ENCODE measurements around the gene TBCK. TPM values are rescaled to one million over a fixed set of nuclear protein-coding genes. Genes with fewer than 3 reads are reported as not detected.

The TBCK gene
- total and polyA plus RNA-seq, 4 experiments from 2014 or later, result 23.7 to 62.3 (median 43.1) TPM

GRCh38 chr4:106080376-106080775 is 235.6 kb downstream of the TBCK start:
- ChIA-PET POLR2A (ENCODE audit: partially characterized antibody) (no interaction called here), CTCF (ENCODE audit: partially characterized antibody) (no interaction called here)
- Mint-ChIP-seq H3K27me3 (no peaks in the 10 kb centered on the region), H3K4me1 (peaks cover 0 to 6% (median 0%) of the 10 kb centered on the region in 4 donors), H3K4me3 (no peak overlapping the region), H3K9me3 (peaks cover 8 to 86% (median 73%) of the 10 kb centered on the region in 8 donors), H3K27ac (no peak overlapping the region), H3K36me3 (peaks cover 88 to 93% of the 10 kb centered on the region in 2 donors)
- H3K27ac ChIP-seq (ENCODE audit: low read depth, low read length), result no peak overlapping the region
- H3K27me3 ChIP-seq (ENCODE audit: insufficient read depth, low read length), result no peaks in the 10 kb centered on the region
- DNase-seq, result no peak
- H3K9me3 ChIP-seq (ENCODE audit: control insufficient read depth in 1 of 2, low read length in 2 of 2), result peaks cover 0 to 4% of the 10 kb centered on the region in 2 donors
- no peak overlapping the region for H3K4me3 ChIP-seq (ENCODE audit: low read length in 2 of 2)
- H3K4me1 ChIP-seq (ENCODE audit: insufficient read depth, low read length), result no peaks in the 10 kb centered on the region
- H3K36me3 ChIP-seq (ENCODE audit: insufficient read depth, low read length), result no peaks in the 10 kb centered on the region
- intact Hi-C loops (cut with micrococcal nuclease), result no loop called here

GRCh38 chr4:106079616-106080015 is 236.4 kb downstream of the TBCK start:
- Histone ChIP-seq H3K4me3 (ENCODE audit: low read length in 2 of 2) (no peak overlapping the region), H3K27me3 (ENCODE audit: insufficient read depth, low read length) (no peaks in the 10 kb centered on the region), H3K36me3 (ENCODE audit: insufficient read depth, low read length) (no peaks in the 10 kb centered on the region), H3K27ac (ENCODE audit: low read depth, low read length) (no peak overlapping the region), H3K9me3 (ENCODE audit: control insufficient read depth in 1 of 2, low read length in 2 of 2) (peaks cover 0 to 4% of the 10 kb centered on the region in 2 donors), H3K4me1 (ENCODE audit: insufficient read depth, low read length) (no peaks in the 10 kb centered on the region)
- intact Hi-C loops (cut with micrococcal nuclease), result no loop called here
- ChIA-PET CTCF (ENCODE audit: partially characterized antibody) (no interaction called here), POLR2A (ENCODE audit: partially characterized antibody) (no interaction called here)
- no peak for DNase-seq
- no peaks in the 10 kb centered on the region for H3K27me3 Mint-ChIP-seq
- no peak overlapping the region for H3K4me3 Mint-ChIP-seq
- H3K4me1 Mint-ChIP-seq, result peaks cover 0 to 6% (median 0%) of the 10 kb centered on the region in 4 donors
- H3K27ac Mint-ChIP-seq, result no peak overlapping the region
- H3K9me3 Mint-ChIP-seq, result peaks cover 8 to 81% (median 70%) of the 10 kb centered on the region in 8 donors
- peaks cover 86 to 92% of the 10 kb centered on the region in 2 donors for H3K36me3 Mint-ChIP-seq

DNA sequence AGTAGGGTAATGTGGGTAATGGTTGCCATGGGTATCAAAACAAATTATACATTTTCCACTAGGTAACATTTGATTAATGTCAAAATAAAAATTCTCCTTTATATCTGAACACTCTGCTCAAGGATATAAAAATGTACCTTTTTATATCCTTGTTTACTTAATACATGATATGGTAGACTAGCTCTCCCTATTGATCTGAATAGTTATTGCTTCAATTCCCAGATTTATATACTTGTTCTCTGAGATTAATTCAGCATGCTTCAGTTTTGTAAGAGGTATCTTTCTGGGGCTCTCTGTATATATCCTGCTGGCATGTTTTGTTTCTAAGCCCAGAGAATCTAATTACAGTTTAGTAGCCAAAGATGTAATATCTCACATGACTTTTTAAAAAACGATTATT is 251.0 kb downstream of the TBCK start:
- H3K27ac ChIP-seq (ENCODE audit: low read depth, low read length), result no peak overlapping the region
- H3K36me3 Mint-ChIP-seq, result peaks cover 8 to 10% of the 10 kb centered on the region in 2 donors

GRCh38 chr4:106063009-106063408 is 253.0 kb downstream of the TBCK start:
- Histone ChIP-seq H3K27ac (ENCODE audit: low read depth, low read length) (no peak overlapping the region), H3K36me3 (ENCODE audit: insufficient read depth, low read length) (no peaks in the 10 kb centered on the region), H3K4me1 (ENCODE audit: insufficient read depth, low read length) (no peaks in the 10 kb centered on the region), H3K27me3 (ENCODE audit: insufficient read depth, low read length) (no peaks in the 10 kb centered on the region), H3K9me3 (ENCODE audit: control insufficient read depth in 1 of 2, low read length in 2 of 2) (no peaks in the 10 kb centered on the region), H3K4me3 (ENCODE audit: low read length in 2 of 2) (no peak overlapping the region)
- Mint-ChIP-seq H3K9me3 (peaks cover 0 to 6% (median 0%) of the 10 kb centered on the region in 8 donors), H3K36me3 (peaks cover 9 to 14% of the 10 kb centered on the region in 2 donors), H3K27ac (no peak overlapping the region), H3K4me1 (no peaks in the 10 kb centered on the region), H3K27me3 (no peaks in the 10 kb centered on the region), H3K4me3 (no peak overlapping the region)
- ChIA-PET POLR2A (ENCODE audit: partially characterized antibody) (no interaction called here), CTCF (ENCODE audit: partially characterized antibody) (no interaction called here)
- no peak for DNase-seq
- intact Hi-C loops (cut with micrococcal nuclease), result no loop called here

More for the DNA sequence above, 251.0 kb downstream of the TBCK start:
- Mint-ChIP-seq H3K27ac (no peak overlapping the region), H3K4me1 (no peaks in the 10 kb centered on the region), H3K4me3 (no peak overlapping the region), H3K9me3 (peaks cover 0 to 22% (median 6%) of the 10 kb centered on the region in 8 donors), H3K27me3 (no peaks in the 10 kb centered on the region)
- Histone ChIP-seq H3K4me3 (ENCODE audit: low read length in 2 of 2) (no peak overlapping the region), H3K36me3 (ENCODE audit: insufficient read depth, low read length) (no peaks in the 10 kb centered on the region), H3K4me1 (ENCODE audit: insufficient read depth, low read length) (no peaks in the 10 kb centered on the region), H3K9me3 (ENCODE audit: control insufficient read depth in 1 of 2, low read length in 2 of 2) (no peaks in the 10 kb centered on the region), H3K27me3 (ENCODE audit: insufficient read depth, low read length) (no peaks in the 10 kb centered on the region)
- no peak for DNase-seq
- intact Hi-C loops (cut with micrococcal nuclease), result no loop called here
- ChIA-PET CTCF (ENCODE audit: partially characterized antibody) (no interaction called here), POLR2A (ENCODE audit: partially characterized antibody) (no interaction called here)

GRCh38 chr4:106062452-106062875 is 253.5 kb downstream of the TBCK start:
- no peak overlapping the region for H3K4me3 Mint-ChIP-seq
- H3K9me3 ChIP-seq (ENCODE audit: control insufficient read depth in 1 of 2, low read length in 2 of 2), result no peaks in the 10 kb centered on the region

GRCh38 chr4:106058921-106059320 is 257.1 kb downstream of the TBCK start:
- no peaks in the 10 kb centered on the region for H3K27me3 ChIP-seq (ENCODE audit: insufficient read depth, low read length)
- no peaks in the 10 kb centered on the region for H3K9me3 ChIP-seq (ENCODE audit: control insufficient read depth in 1 of 2, low read length in 2 of 2)
- Mint-ChIP-seq H3K27me3 (no peaks in the 10 kb centered on the region), H3K9me3 (no peaks in the 10 kb centered on the region), H3K4me3 (no peak overlapping the region), H3K4me1 (no peaks in the 10 kb centered on the region), H3K36me3 (peaks cover 5 to 18% of the 10 kb centered on the region in 2 donors), H3K27ac (no peak overlapping the region)
- DNase-seq, result no peak
- ChIA-PET POLR2A (ENCODE audit: partially characterized antibody) (no interaction called here), CTCF (ENCODE audit: partially characterized antibody) (no interaction called here)
- intact Hi-C loops (cut with micrococcal nuclease), result no loop called here
- H3K27ac ChIP-seq (ENCODE audit: low read depth, low read length), result no peak overlapping the region
- H3K4me1 ChIP-seq (ENCODE audit: insufficient read depth, low read length), result no peaks in the 10 kb centered on the region
- no peak overlapping the region for H3K4me3 ChIP-seq (ENCODE audit: low read length in 2 of 2)
- H3K36me3 ChIP-seq (ENCODE audit: insufficient read depth, low read length), result no peaks in the 10 kb centered on the region

More at GRCh38 chr4:106062452-106062875, 253.5 kb downstream of the TBCK start:
- H3K36me3 Mint-ChIP-seq, result peaks cover 9 to 16% of the 10 kb centered on the region in 2 donors
- CTCF ChIA-PET (ENCODE audit: partially characterized antibody), result no interaction called here
- H3K9me3 Mint-ChIP-seq, result peaks cover 0 to 4% (median 0%) of the 10 kb centered on the region in 8 donors
- Histone ChIP-seq H3K27me3 (ENCODE audit: insufficient read depth, low read length) (no peaks in the 10 kb centered on the region), H3K4me1 (ENCODE audit: insufficient read depth, low read length) (no peaks in the 10 kb centered on the region), H3K4me3 (ENCODE audit: low read length in 2 of 2) (no peak overlapping the region), H3K36me3 (ENCODE audit: insufficient read depth, low read length) (no peaks in the 10 kb centered on the region), H3K27ac (ENCODE audit: low read depth, low read length) (no peak overlapping the region)
- no peaks in the 10 kb centered on the region for H3K4me1 Mint-ChIP-seq
- no peak for DNase-seq
- no peaks in the 10 kb centered on the region for H3K27me3 Mint-ChIP-seq
- intact Hi-C loops (cut with micrococcal nuclease), result no loop called here
- POLR2A ChIA-PET (ENCODE audit: partially characterized antibody), result no interaction called here
- H3K27ac Mint-ChIP-seq, result no peak overlapping the region

GRCh38 chr4:106056914-106057313 is 259.1 kb downstream of the TBCK start:
- Histone ChIP-seq H3K27me3 (ENCODE audit: insufficient read depth, low read length) (no peaks in the 10 kb centered on the region), H3K4me3 (ENCODE audit: low read length in 2 of 2) (no peak overlapping the region), H3K27ac (ENCODE audit: low read depth, low read length) (no peak overlapping the region), H3K9me3 (ENCODE audit: control insufficient read depth in 1 of 2, low read length in 2 of 2) (no peaks in the 10 kb centered on the region), H3K36me3 (ENCODE audit: insufficient read depth, low read length) (no peaks in the 10 kb centered on the region), H3K4me1 (ENCODE audit: insufficient read depth, low read length) (no peaks in the 10 kb centered on the region)
- H3K36me3 Mint-ChIP-seq, result peaks cover 3 to 18% of the 10 kb centered on the region in 2 donors
- intact Hi-C loops (cut with micrococcal nuclease), result no loop called here
- H3K27me3 Mint-ChIP-seq, result no peaks in the 10 kb centered on the region
- no peaks in the 10 kb centered on the region for H3K9me3 Mint-ChIP-seq
- H3K4me1 Mint-ChIP-seq, result no peaks in the 10 kb centered on the region
- H3K4me3 Mint-ChIP-seq, result no peak overlapping the region
- CTCF ChIA-PET (ENCODE audit: partially characterized antibody), result no interaction called here
- H3K27ac Mint-ChIP-seq, result no peak overlapping the region
- no peak for DNase-seq
- POLR2A ChIA-PET (ENCODE audit: partially characterized antibody), result no interaction called here

DNA sequence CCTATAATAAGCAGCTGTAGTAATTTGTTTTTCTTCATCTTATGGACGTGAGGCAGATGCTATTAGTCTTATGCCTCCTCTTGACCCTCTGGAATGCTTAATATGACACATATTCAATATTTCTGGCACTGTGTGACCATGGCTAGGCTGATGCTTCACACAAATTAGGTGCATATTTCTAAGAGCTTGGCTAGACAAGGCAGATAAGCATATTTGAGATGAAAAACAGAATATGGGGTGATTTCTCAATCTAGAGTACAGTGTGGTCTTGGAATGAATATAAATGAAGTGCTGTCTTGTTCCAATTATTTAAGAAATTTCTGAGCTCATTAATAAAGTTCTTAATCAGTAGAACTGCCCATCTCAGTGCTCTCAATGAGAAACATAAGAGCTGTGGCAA is 264.5 kb downstream of the TBCK start:
- H3K27me3 ChIP-seq (ENCODE audit: insufficient read depth, low read length), result no peaks in the 10 kb centered on the region
- intact Hi-C loops (cut with micrococcal nuclease), result no loop called here

More for the DNA sequence above, 264.5 kb downstream of the TBCK start:
- no peaks in the 10 kb centered on the region for H3K9me3 ChIP-seq (ENCODE audit: control insufficient read depth in 1 of 2, low read length in 2 of 2)
- Mint-ChIP-seq H3K27ac (no peak overlapping the region), H3K36me3 (peaks cover 10 to 31% of the 10 kb centered on the region in 2 donors), H3K4me3 (no peak overlapping the region), H3K9me3 (no peaks in the 10 kb centered on the region), H3K27me3 (no peaks in the 10 kb centered on the region), H3K4me1 (no peaks in the 10 kb centered on the region)
- DNase-seq, result no peak
- no peaks in the 10 kb centered on the region for H3K4me1 ChIP-seq (ENCODE audit: insufficient read depth, low read length)
- no peaks in the 10 kb centered on the region for H3K36me3 ChIP-seq (ENCODE audit: insufficient read depth, low read length)
- no peak overlapping the region for H3K4me3 ChIP-seq (ENCODE audit: low read length in 2 of 2)
- ChIA-PET CTCF (ENCODE audit: partially characterized antibody) (no interaction called here), POLR2A (ENCODE audit: partially characterized antibody) (no interaction called here)
- H3K27ac ChIP-seq (ENCODE audit: low read depth, low read length), result no peak overlapping the region
